ENCODE data around the gene MAP3K12.
A peak's percentile ranks its signal among the peaks of the same experiment; 100 is the strongest.

Gene MAP3K12

GRCh38 chr12:53504004-53504920, 5.0 kb upstream of the MAP3K12 start:
- no peak for DNase-seq
- CTCF ChIA-PET: interaction anchor here (1.1 to 1.2 kb wide), 2 partner anchors 11 to 29 kb away, joined by 3 read pairs; no protein-coding TSS in a partner anchor
- no peak overlapping the region for H3K27ac Mint-ChIP-seq
- no peaks in the 10 kb centered on the region for H3K27me3 Mint-ChIP-seq
- peaks cover 20% of the 10 kb centered on the region for H3K36me3 Mint-ChIP-seq
- no peaks in the 10 kb centered on the region for H3K9me3 Mint-ChIP-seq
- H3K4me1 Mint-ChIP-seq: peaks cover 33% of the 10 kb centered on the region
- H3K4me3 Mint-ChIP-seq: no peak overlapping the region

- Mint-ChIP-seq H3K36me3 (peaks cover 20% of the 10 kb centered on the region), H3K4me3 (peak overlapping the region; percentile 15), H3K9me3 (no peaks in the 10 kb centered on the region), H3K27ac (peak overlapping the region; percentile 49), H3K4me1 (peaks cover 34% of the 10 kb centered on the region), H3K27me3 (no peaks in the 10 kb centered on the region)
- no peak for DNase-seq
- CTCF ChIA-PET: interaction anchor here (1.2 kb wide), 1 partner anchor 12 kb away, joined by 3 read pairs; no protein-coding TSS in a partner anchor
These were observed 3.9 kb upstream of the MAP3K12 start for GRCh38 chr12:53502983-53503728.

DNA sequence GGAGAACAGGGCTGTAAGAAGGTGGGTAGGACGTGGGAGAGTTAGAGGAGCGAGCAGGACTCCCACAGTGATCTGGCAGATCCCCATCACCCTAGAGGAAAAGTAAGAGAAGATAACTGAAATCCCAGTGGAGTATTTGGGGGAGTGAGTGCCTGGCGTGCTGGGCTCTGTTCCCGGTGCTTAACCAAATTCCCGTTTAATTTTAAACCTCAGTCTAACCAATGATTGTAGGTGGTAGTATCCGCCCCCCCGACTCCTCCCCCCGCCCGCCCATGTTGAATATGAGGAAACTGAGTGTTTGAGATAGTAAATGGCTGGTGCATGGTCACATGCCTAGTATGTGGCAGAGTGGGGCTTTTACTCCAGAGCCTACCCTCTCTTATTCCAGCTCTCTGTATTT, 3.1 kb upstream of the MAP3K12 start:
- Mint-ChIP-seq H3K36me3 (peaks cover 20% of the 10 kb centered on the region), H3K4me1 (peaks cover 39% of the 10 kb centered on the region), H3K4me3 (peak overlapping the region; percentile 80), H3K9me3 (no peaks in the 10 kb centered on the region), H3K27me3 (no peaks in the 10 kb centered on the region), H3K27ac (peak overlapping the region; percentile 49)
- DNase-seq: no peak
- CTCF ChIA-PET: interaction anchor here (0.7 kb wide), 1 partner anchor 29 kb away, joined by 3 read pairs; no protein-coding TSS in a partner anchor

GRCh38 chr12:53501615-53502181, 2.4 kb upstream of the MAP3K12 start:
- CTCF ChIA-PET: interaction anchor here (0.7 to 2.3 kb wide), 7 partner anchors 9 to 180 kb away, joined by 3 to 7 read pairs (median 4); partner anchors contain the start of gene AAAS

DNA sequence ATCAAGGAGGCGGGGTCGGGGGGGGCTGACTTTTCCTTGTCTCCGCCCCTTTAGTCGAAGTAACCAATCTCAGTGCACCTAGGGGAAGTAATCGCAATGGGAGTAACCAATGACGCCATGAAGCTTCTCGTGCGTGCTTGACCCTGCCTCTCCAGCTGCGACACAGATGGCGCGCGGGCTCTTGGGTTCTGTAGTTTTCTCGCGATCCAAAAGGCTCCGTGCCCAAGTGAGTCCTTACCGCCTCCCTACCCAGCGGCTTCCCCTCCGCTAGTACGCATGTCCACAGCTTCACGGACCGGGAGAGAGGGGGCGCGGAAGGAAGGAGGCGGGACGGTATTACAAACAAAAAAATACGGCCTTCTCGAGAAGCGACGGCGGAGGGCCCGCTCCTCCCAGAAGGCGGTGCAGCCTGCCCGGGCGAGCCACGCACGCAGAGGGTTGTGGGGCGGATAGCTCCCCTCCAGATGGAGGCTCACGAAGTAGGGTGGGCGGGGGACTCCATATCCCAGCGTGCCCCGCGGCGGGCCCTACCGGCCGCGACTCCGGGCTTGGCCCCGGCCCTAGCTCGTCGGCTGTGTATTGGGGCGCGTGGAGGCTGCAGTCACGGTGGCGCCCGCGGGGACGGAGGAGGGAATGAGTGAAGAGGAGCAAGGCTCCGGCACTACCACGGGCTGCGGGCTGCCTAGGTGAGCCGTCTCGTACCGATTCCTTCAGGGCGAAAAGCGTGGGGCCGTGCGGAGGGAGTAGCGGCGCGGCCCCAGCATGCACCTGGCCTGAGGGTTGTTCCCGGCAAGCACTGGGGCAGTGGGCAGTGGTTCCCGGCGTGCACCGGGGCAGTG, 1.7 kb upstream of the MAP3K12 start, which contains the start of gene TARBP2:
TARBP2 (plus strand) TSS at position 508 of the 839 bp plus-strand sequence; CDS start at position 634, 126 bp downstream.
- Mint-ChIP-seq H3K27ac (peak within 1 kb of the TSS; percentile 96), H3K36me3 (peaks cover 14% of the 10 kb centered on the region), H3K27me3 (no peaks in the 10 kb centered on the region), H3K9me3 (no peaks in the 10 kb centered on the region), H3K4me1 (peaks cover 47% of the 10 kb centered on the region), H3K4me3 (peak within 1 kb of the TSS; percentile 80)
- CTCF ChIA-PET: interaction anchor here (0.6 to 2.3 kb wide), 9 partner anchors 8 to 180 kb away, joined by 3 to 8 read pairs (median 6); partner anchors contain the start of gene AAAS
- peak; percentile 97 for DNase-seq

More at GRCh38 chr12:53501615-53502181, 2.4 kb upstream of the MAP3K12 start:
- Mint-ChIP-seq H3K4me1 (peaks cover 43% of the 10 kb centered on the region), H3K36me3 (peaks cover 15% of the 10 kb centered on the region), H3K27ac (peak overlapping the region; percentile 96), H3K9me3 (no peaks in the 10 kb centered on the region), H3K27me3 (no peaks in the 10 kb centered on the region), H3K4me3 (peak overlapping the region; percentile 80)
- no peak for DNase-seq

DNA sequence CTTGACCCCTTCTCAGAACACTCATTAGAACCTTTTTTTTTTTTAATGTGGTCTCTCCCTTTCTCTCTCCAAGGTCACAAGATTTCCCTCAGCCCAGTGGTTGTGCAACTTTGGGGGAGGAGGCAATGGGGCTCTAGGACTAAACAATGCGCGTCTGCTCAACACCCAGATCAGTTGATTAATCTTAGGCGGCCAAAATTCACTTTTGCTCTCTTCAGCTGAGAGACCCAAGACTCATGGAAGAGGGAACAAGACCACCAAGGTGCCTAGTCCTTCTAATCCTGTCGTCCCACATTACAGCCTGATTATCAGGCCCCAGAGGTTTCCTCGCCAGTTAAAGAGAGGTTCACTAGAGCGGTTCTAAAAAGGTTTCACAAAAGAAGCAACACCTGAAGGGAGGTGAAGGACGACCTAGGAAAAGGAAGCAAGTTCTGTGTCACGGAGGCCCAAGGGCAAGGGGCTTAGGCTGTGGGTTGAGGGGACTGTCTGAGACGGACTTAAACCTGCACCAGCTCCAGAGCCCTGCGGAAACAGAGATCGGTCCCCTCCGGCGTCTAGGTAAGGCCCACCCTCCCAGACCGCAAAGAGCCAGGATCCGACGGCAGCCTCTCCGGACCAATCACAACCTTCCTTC, 1.0 kb upstream of the MAP3K12 start:
- CTCF ChIA-PET: interaction anchor here (0.6 to 2.3 kb wide), 8 partner anchors 8 to 179 kb away, joined by 4 to 8 read pairs (median 6); partner anchors contain the start of gene AAAS
- no peaks in the 10 kb centered on the region for H3K27me3 Mint-ChIP-seq

GRCh38 chr12:53498235-53498630, 1.0 kb downstream of the MAP3K12 start:
- Mint-ChIP-seq H3K4me3 (peak overlapping the region; percentile 80), H3K36me3 (peaks cover 3% of the 10 kb centered on the region), H3K9me3 (no peaks in the 10 kb centered on the region), H3K27ac (peak overlapping the region; percentile 86), H3K27me3 (no peaks in the 10 kb centered on the region), H3K4me1 (peaks cover 63% of the 10 kb centered on the region)
- DNase-seq: no peak
- CTCF ChIA-PET: interaction anchor here (0.7 to 1.5 kb wide), 4 partner anchors 11 to 57 kb away, joined by 3 to 9 read pairs (median 4); no protein-coding TSS in a partner anchor

More for the DNA sequence above, 1.0 kb upstream of the MAP3K12 start:
- H3K9me3 Mint-ChIP-seq: no peaks in the 10 kb centered on the region
- peaks cover 6% of the 10 kb centered on the region for H3K36me3 Mint-ChIP-seq
- peak; percentile 41 for DNase-seq
- H3K4me1 Mint-ChIP-seq: peaks cover 52% of the 10 kb centered on the region
- peak overlapping the region; percentile 80 for H3K4me3 Mint-ChIP-seq
- H3K27ac Mint-ChIP-seq: peak overlapping the region; percentile 96

DNA sequence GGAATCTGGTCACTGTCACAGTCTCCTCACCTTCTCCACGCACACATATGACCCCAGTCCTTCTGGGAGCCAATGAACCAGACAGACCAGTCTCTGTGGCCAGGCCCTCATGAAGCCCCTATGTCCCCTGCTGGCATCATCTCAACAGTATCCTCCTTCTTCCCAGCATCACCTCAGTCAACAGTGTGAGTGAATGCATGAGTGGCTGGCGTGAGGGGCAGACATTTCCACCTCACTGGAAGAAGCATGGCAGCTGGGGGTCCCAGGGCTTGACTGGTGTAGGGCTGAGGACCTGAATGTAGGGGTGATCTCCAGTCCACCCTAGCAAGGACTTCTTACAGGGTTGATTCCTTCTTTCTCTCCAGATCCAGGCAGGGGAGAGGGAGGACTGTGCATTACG, 1.8 kb downstream of the MAP3K12 start:
- H3K27me3 Mint-ChIP-seq: no peaks in the 10 kb centered on the region
- H3K36me3 Mint-ChIP-seq: peaks cover 5% of the 10 kb centered on the region
- no peak for DNase-seq
- H3K27ac Mint-ChIP-seq: no peak overlapping the region
- peaks cover 63% of the 10 kb centered on the region for H3K4me1 Mint-ChIP-seq
- no peaks in the 10 kb centered on the region for H3K9me3 Mint-ChIP-seq
- H3K4me3 Mint-ChIP-seq: peak overlapping the region; percentile 80
- CTCF ChIA-PET: interaction anchor here (1.0 to 1.5 kb wide), 3 partner anchors 12 to 21 kb away, joined by 3 to 9 read pairs (median 5); no protein-coding TSS in a partner anchor

DNA sequence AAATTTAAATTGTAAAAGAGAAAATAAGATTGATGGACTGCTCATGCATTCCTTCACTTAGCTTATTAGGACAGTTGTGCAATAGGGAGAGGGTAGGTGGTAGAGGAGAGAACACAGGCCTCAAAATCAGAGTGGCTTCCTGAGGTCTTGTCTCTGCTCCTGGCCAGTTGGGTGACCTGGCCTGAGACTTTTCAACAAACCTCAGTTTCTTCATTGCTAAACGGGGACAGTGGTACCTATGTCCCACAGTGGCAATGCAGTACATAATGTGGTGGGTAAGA, 2.6 kb downstream of the MAP3K12 start:
- DNase-seq: no peak
- H3K27ac Mint-ChIP-seq: no peak overlapping the region
- CTCF ChIA-PET: no interaction called here
- peaks cover 5% of the 10 kb centered on the region for H3K36me3 Mint-ChIP-seq
- no peak overlapping the region for H3K4me3 Mint-ChIP-seq
- H3K4me1 Mint-ChIP-seq: peaks cover 60% of the 10 kb centered on the region
- no peaks in the 10 kb centered on the region for H3K27me3 Mint-ChIP-seq
- no peaks in the 10 kb centered on the region for H3K9me3 Mint-ChIP-seq

GRCh38 chr12:53495903-53496751, 3.1 kb downstream of the MAP3K12 start:
- Mint-ChIP-seq H3K4me3 (no peak overlapping the region), H3K4me1 (peaks cover 60% of the 10 kb centered on the region), H3K36me3 (peaks cover 5% of the 10 kb centered on the region), H3K9me3 (no peaks in the 10 kb centered on the region), H3K27ac (no peak overlapping the region), H3K27me3 (no peaks in the 10 kb centered on the region)
- DNase-seq: no peak
- CTCF ChIA-PET: no interaction called here

DNA sequence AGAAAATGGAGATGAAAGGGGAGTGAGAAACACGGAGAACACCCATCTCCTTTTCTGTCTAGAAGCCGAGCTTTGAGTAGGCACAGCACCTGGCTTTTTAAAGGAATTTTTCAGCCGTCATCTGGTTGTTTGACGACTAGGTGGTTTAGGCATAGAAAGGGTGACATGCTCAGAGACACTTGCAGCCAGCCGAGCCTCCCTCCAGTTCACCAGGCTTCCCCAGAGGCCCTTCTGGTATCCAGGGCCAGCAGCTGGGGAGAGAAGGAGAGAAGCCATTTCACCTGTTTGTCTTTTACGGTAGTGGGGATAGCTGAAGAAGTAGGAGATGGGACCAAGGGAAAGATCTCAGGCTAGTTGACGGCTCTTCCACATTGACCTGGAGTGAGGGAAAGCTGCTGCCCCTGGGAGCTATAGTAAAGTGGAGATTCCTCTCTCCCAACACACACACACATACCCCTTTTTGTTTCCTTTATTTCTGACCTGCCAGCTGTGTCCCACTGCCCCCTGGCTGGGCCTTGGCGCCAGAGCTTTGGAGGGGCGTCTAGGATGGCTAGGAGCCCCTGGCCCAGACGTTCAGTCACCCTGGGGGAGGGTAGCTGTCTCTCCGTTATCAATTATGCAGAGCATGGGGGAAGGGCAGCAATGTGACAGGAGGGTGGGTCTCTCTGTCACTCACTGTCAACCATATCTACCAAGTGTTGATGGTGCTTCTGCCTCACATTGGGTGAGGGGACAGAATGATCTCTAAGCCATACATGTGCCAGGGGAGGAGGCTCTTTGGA, 5.5 kb downstream of the MAP3K12 start:
- H3K27me3 Mint-ChIP-seq: no peaks in the 10 kb centered on the region

More for the DNA sequence above, 5.5 kb downstream of the MAP3K12 start:
- peak overlapping the region; percentile 87 for H3K4me3 Mint-ChIP-seq
- H3K4me1 Mint-ChIP-seq: peaks cover 49% of the 10 kb centered on the region
- no peak for DNase-seq
- H3K9me3 Mint-ChIP-seq: no peaks in the 10 kb centered on the region
- peaks cover 5% of the 10 kb centered on the region for H3K36me3 Mint-ChIP-seq
- CTCF ChIA-PET: interaction anchor here (1.0 to 1.1 kb wide), 3 partner anchors 12 to 17 kb away, joined by 3 to 5 read pairs (median 4); no protein-coding TSS in a partner anchor
- H3K27ac Mint-ChIP-seq: peak overlapping the region; percentile 75
